ENCODE results near the gene BARX2.

Gene BARX2

GRCh38 chr11:129412494-129412893, 36.8 kb downstream of the BARX2 start:
- TF ChIP-seq CTCF (IDR thresholded peaks at IDR 0.05), result no peak

GRCh38 chr11:129414144-129414872, 38.7 kb downstream of the BARX2 start:
- TF ChIP-seq CTCF (IDR thresholded peaks at IDR 0.05), result no peak

- TF ChIP-seq CTCF (IDR thresholded peaks at IDR 0.05), result no peak
These were observed 40.6 kb downstream of the BARX2 start for GRCh38 chr11:129416080-129416820.

GRCh38 chr11:129417458-129417857, 41.8 kb downstream of the BARX2 start:
- TF ChIP-seq CTCF (IDR thresholded peaks at IDR 0.05), result no peak

- TF ChIP-seq CTCF (IDR thresholded peaks at IDR 0.05), result no peak
These were observed 42.4 kb downstream of the BARX2 start for GRCh38 chr11:129418039-129418438.

- TF ChIP-seq CTCF (IDR thresholded peaks at IDR 0.05), result no peak
These were observed 43.7 kb downstream of the BARX2 start for GRCh38 chr11:129419386-129419785.

GRCh38 chr11:129423426-129423825, 47.8 kb downstream of the BARX2 start:
- no peak for TF ChIP-seq CTCF (IDR thresholded peaks at IDR 0.05)

Data from LNCAP (cell line).